Measurements from ENCODE around the gene ONECUT2.

GRCh38 chr18:57433934-57434535 lies 1.1 kb upstream of the ONECUT2 start:
- TF ChIP-seq, protein P1, sequence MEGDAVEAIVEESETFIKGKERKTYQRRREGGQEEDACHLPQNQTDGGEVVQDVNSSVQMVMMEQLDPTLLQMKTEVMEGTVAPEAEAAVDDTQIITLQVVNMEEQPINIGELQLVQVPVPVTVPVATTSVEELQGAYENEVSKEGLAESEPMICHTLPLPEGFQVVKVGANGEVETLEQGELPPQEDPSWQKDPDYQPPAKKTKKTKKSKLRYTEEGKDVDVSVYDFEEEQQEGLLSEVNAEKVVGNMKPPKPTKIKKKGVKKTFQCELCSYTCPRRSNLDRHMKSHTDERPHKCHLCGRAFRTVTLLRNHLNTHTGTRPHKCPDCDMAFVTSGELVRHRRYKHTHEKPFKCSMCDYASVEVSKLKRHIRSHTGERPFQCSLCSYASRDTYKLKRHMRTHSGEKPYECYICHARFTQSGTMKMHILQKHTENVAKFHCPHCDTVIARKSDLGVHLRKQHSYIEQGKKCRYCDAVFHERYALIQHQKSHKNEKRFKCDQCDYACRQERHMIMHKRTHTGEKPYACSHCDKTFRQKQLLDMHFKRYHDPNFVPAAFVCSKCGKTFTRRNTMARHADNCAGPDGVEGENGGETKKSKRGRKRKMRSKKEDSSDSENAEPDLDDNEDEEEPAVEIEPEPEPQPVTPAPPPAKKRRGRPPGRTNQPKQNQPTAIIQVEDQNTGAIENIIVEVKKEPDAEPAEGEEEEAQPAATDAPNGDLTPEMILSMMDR (IDR thresholded peaks at IDR 0.05; ENCODE audit: borderline replicate concordance, extremely low read depth, low read length, poor library complexity, severe bottlenecking) = no peak
- TF ChIP-seq EZH2 (IDR thresholded peaks at IDR 0.05; ENCODE audit: borderline replicate concordance, low read depth, low read length, severe bottlenecking) = no peak

Measured in DND-41 (cell line).